ENCODE measurements around the gene TRABD2B.

DNA sequence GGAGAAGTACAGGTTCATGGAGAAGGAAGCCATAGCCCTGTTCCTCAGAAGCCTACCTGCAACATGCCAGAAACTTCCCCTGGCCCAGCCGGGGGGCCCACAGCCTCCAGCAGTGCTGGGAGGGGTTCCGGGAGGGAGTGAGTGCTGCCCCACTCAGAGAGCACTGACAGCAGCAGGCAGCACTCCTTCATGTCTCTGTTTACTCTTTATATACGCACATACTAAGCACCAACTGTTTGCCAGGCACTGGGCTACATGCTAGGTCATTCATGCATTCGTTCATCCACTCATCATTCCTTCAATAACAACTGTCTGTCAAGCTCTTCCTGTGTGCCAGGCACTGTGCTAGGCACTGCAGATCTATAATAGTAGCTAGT lies 120.6 kb downstream of the TRABD2B start:
- TF ChIP-seq, protein P1, sequence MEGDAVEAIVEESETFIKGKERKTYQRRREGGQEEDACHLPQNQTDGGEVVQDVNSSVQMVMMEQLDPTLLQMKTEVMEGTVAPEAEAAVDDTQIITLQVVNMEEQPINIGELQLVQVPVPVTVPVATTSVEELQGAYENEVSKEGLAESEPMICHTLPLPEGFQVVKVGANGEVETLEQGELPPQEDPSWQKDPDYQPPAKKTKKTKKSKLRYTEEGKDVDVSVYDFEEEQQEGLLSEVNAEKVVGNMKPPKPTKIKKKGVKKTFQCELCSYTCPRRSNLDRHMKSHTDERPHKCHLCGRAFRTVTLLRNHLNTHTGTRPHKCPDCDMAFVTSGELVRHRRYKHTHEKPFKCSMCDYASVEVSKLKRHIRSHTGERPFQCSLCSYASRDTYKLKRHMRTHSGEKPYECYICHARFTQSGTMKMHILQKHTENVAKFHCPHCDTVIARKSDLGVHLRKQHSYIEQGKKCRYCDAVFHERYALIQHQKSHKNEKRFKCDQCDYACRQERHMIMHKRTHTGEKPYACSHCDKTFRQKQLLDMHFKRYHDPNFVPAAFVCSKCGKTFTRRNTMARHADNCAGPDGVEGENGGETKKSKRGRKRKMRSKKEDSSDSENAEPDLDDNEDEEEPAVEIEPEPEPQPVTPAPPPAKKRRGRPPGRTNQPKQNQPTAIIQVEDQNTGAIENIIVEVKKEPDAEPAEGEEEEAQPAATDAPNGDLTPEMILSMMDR (IDR thresholded peaks at IDR 0.05) = no peak
- no peak for TF ChIP-seq POLR2A (IDR thresholded peaks at IDR 0.05)
